IPS-18c (cell line): ENCODE measurements around the gene TGM5.

Source experiments
- H3K4me3 ChIP-seq: 2 replicates; pipeline ENCODE4 v1.7.0; 2013; ENCODE audit warnings: low read depth, mild to moderate bottlenecking, low read length, moderate library complexity; ENCODE audit not compliant: insufficient read depth
- H3K9me3 ChIP-seq: one replicate; pipeline ENCODE4 v1.6.1; 2013; ENCODE audit warnings: mild to moderate bottlenecking, low read length, moderate library complexity; ENCODE audit not compliant: control insufficient read depth, insufficient read depth

The TGM5 gene

GRCh38 chr15:43253431-43254403, 13.0 kb downstream of the TGM5 start:
- H3K4me3 ChIP-seq: no peak overlapping the region
- H3K9me3 ChIP-seq: no peaks in the 10 kb centered on the region

- Histone ChIP-seq H3K9me3 (no peaks in the 10 kb centered on the region), H3K4me3 (no peak overlapping the region)
These were observed 14.9 kb downstream of the TGM5 start for GRCh38 chr15:43251871-43252250.

- Histone ChIP-seq H3K4me3 (no peak overlapping the region), H3K9me3 (no peaks in the 10 kb centered on the region)
These were observed 15.4 kb downstream of the TGM5 start for GRCh38 chr15:43251185-43251870.

- Histone ChIP-seq H3K4me3 (no peak overlapping the region), H3K9me3 (no peaks in the 10 kb centered on the region)
These were observed 15.9 kb downstream of the TGM5 start for GRCh38 chr15:43250785-43251184.

- Histone ChIP-seq H3K9me3 (no peaks in the 10 kb centered on the region), H3K4me3 (no peak overlapping the region)
These were observed 17.0 kb downstream of the TGM5 start for GRCh38 chr15:43249699-43250203.

GRCh38 chr15:43249236-43249635, 17.5 kb downstream of the TGM5 start:
- Histone ChIP-seq H3K4me3 (no peak overlapping the region), H3K9me3 (no peaks in the 10 kb centered on the region)

- H3K4me3 ChIP-seq: no peak overlapping the region
- no peaks in the 10 kb centered on the region for H3K9me3 ChIP-seq
These were observed 20.4 kb downstream of the TGM5 start for GRCh38 chr15:43246261-43246774.

- no peaks in the 10 kb centered on the region for H3K9me3 ChIP-seq
- H3K4me3 ChIP-seq: no peak overlapping the region
These were observed 22.6 kb downstream of the TGM5 start for GRCh38 chr15:43244092-43244491.

- Histone ChIP-seq H3K4me3 (no peak overlapping the region), H3K9me3 (no peaks in the 10 kb centered on the region)
These were observed 23.6 kb downstream of the TGM5 start for GRCh38 chr15:43243020-43243645.

GRCh38 chr15:43242616-43243015, 24.1 kb downstream of the TGM5 start:
- Histone ChIP-seq H3K4me3 (no peak overlapping the region), H3K9me3 (no peaks in the 10 kb centered on the region)

- Histone ChIP-seq H3K4me3 (no peak overlapping the region), H3K9me3 (no peaks in the 10 kb centered on the region)
These were observed 25.6 kb downstream of the TGM5 start for GRCh38 chr15:43241100-43241499.

- H3K4me3 ChIP-seq: no peak overlapping the region
- no peaks in the 10 kb centered on the region for H3K9me3 ChIP-seq
These were observed 26.8 kb downstream of the TGM5 start for GRCh38 chr15:43239732-43240491.

GRCh38 chr15:43238671-43239131, 28.0 kb downstream of the TGM5 start:
- Histone ChIP-seq H3K4me3 (no peak overlapping the region), H3K9me3 (no peaks in the 10 kb centered on the region)

- Histone ChIP-seq H3K4me3 (no peak overlapping the region), H3K9me3 (no peaks in the 10 kb centered on the region)
These were observed 28.8 kb downstream of the TGM5 start for GRCh38 chr15:43237842-43238470.

GRCh38 chr15:43235536-43235935, 31.2 kb downstream of the TGM5 start:
- Histone ChIP-seq H3K9me3 (no peaks in the 10 kb centered on the region), H3K4me3 (no peak overlapping the region)

GRCh38 chr15:43232289-43232874, 34.3 kb downstream of the TGM5 start:
- Histone ChIP-seq H3K4me3 (no peak overlapping the region), H3K9me3 (peaks cover 2% of the 10 kb centered on the region)
